Inferior parietal cortex (tissue), 1 donor: ENCODE results near the gene KERA.
"Not testable (repeated sequence)": the region's sequence is repeated elsewhere in the genome, so short reads cannot be mapped to it uniquely, and the experiment has no call there.

Experiments used
- DNase-seq: peaks from one replicate; pipeline ENCODE4 v3.0.0-alpha.2; 2016; ENCODE audit errors: extremely low spot score

The KERA gene

GRCh38 chr12:91057368-91058165 lies at the start of gene KERA:
Gene KERA, minus strand, starts transcription at chr12:91058024. Its CDS starts 1,743 bp downstream, at chr12:91056281.
- no peak for DNase-seq

DNA sequence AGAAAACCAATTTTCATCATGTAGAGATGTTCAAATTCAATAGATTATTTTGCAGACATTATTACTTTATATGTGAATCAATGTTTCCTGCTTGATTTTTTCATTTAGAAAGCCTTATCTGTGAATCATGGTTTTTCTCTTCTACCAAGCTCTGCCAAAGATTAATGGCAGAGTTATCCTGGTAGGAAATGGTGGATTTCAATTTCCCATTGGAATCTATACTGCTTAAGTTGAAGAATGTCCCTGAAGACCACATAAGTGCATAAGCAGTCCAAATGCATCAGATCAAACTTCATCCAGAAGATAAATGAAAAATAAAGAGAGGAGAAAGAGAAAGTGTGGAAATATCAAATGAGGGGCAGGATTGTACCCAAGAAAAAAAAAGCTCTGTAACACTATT lies 48.5 kb upstream of the KERA start:
- no peak for DNase-seq

DNA sequence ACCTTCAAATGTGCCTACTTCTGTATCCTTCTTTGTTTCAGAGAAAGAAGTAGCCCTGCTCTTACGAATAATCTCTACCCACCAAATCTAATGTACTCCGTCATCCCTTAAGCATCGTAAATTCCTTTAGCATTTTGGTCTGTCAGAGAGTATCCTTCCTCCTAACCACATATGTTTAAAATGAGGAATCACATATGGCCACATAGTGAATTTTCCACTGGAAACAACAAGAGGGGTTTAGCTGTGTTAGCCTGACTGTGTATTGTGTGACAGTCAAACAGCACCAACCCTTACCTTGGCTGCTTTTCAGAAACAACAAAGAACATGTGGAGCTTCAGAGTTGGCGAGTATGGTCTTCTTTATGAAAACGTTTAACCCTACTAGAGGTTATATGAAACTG lies 48.0 kb upstream of the KERA start:
- DNase-seq, result no peak

DNA sequence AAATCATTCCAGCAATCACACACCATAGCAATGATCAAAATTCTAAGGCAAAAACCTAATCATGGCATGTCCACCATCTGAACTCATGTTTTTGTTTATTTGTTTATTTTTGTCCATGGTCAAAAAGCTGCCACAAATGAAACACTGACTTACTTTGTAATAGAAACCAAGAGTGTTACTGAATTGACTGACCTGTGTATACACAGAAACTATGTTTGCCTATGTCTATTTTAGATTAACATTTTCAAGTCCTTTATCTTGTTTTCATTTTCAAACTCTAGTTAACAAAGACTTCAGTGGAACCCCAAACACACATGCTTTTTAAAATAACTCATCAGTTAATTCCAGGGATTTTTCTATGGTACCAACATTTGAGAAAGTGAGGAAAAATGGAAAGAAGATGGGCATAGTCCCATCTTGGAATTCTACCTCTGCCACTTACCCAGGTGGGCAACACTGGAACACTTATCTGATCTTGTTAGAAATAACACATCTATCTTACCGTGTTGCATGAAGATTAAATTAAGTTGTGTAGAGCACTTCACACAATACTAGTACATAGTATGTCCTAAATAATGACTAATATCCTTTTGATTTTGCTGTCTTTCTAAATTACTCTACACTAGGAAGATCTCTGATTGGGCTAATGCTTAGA lies 47.1 kb upstream of the KERA start:
- DNase-seq, result no peak

DNA sequence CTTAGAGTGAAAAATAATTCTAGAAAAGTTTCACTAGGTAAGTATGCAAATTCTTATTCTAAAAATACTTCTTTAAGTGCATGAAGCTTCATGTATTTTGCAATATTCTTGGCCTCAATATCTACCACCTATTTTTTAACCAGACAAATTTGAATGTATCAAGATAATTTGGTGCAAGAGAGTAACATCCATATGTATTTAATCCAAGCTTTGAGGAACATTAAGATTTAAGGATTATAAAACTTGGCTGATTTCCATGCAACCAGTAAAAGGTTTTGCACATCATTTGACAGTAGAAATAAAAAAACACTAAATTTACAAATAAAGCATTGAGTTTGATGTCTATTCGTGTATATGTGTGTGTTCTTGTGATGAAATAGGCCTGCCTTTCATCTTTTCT lies 45.8 kb upstream of the KERA start:
- DNase-seq, result no peak

DNA sequence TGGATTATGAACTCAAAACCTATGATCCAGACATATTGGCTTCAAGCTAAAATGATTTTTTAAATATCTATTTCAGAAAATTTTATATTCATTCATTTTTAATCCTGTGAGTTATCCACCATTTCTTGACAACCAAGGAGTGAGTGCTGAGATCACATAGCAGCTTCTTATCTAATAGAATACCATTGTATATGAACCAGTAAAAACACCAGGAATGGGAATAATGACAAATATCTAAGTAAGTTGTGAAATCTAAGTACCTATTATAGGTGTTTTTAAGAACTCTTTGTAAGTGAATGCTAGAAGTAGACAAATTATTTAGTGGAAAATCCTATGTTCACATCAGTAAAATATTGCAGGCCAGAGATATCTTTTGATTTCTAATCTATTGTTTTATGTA lies 45.3 kb upstream of the KERA start:
- no peak for DNase-seq

GRCh38 chr12:91100906-91101305 lies 43.1 kb upstream of the KERA start:
- no peak for DNase-seq

DNA sequence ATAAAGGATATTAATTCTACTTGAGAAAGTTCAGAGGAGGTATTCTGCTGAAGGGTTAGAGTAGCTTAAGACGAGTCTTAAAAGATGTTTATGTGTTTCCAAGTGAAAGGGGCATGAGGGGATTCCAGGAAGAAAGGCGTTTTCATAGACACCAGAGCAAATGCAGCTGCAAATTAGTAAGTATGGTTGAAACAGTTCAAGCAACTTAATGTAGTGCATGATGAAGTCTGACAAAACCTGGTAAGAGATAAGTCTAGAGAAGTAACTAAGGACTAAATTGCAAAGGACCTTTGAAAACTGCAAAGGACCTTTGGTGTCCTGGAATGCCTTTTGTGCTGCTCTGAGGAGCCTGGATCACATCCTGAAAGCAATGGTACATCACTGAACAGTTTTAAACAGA lies 42.0 kb upstream of the KERA start:
- no peak for DNase-seq

DNA sequence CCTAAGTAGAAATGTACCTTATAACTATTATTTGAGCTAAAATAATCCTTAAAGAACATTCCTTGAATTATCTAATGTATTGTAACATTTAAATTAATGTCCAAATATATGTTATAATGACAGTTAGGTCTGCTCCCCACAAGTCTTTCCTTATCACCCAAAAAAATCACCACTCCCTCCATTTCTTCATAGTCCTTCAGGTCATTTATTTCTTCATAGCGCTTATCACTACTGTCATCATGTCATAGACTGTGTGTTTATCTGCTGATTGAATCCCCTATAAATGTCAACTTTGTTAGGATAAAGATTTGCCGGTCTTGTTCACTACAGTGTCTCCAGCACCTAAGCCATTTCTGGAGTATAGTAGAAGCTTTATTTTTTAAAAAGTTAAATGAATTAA lies 41.5 kb upstream of the KERA start:
- DNase-seq, result no peak

GRCh38 chr12:91098941-91099340 lies 41.1 kb upstream of the KERA start:
- no peak for DNase-seq

DNA sequence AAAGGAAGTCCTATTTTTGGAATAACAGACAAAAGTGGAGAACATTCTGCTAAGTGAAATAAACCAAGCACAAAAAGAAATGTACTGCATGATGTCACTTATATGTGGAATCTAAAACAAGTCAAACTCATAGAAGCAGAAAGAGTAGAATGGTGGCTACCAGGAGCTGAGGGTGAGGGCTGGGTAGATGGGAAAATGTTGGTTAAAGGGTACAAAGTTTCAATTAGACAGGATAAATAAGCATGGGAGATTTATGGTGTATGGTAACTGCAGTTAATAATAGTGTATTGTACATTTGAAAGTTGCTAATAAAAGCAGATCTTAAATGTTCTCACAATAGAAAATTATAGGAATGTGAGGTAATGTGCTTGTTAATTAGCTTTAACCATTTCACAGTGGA lies 40.6 kb upstream of the KERA start:
- no peak for DNase-seq

GRCh38 chr12:91094957-91095356 lies 37.1 kb upstream of the KERA start:
- DNase-seq, result no peak

- no peak for DNase-seq
Measured at GRCh38 chr12:91094032-91094662, 36.3 kb upstream of the KERA start.

DNA sequence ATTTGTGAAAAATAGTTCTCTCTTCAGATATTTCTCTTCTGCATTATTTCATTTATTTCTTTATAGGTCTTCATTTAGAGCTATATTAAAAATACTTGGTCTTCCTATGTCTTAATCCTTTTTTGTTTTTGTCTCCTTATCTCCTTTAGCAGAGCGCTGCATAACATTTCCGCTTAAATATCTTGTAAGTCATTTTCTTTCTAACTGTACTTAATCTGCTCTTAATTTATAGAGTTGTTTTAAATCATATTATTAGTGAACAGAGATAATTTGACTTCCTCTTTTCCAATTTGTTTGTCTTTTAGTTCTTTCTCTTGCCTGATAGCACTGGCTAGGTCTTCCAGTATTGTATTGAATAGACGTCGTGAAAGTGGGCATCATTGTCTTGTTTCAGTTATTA lies 35.5 kb upstream of the KERA start:
- DNase-seq, result no peak

DNA sequence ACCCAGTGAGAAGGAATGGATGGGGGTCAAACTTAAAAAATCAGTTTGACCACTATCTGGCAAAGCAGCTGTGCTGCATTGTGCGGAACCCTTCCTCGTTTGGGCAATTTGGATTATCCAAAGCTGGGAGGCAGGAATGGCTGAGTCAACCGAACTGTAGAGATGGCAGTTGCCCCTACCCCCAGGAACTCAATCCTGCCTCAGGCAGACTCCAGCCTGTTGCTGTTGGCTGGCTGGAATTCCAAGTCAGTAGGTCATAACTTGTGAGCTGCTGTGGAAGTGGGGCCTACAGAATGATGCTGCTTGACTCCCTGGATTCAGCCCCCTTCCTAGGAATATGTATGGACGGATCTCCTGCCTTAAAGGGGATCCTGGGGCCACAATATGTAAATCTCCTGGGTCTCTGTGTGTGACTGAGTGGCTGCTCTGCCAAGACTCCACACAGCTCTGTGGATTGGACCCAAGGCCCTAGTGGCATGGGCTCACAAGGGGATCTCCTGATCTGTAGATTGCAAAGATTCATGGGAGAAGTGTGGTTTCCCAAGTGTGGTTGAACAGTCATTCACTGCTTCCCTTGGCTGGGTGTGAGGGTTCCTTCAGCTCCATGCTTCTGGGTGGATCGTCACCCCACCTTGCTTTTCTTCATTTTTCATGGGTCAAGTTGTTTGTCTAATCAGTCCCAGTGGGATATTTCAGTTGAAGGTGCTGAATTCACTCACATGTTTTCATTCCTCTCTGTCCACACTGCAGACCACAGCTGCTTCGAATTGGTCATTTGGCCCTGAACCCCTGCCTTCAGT lies 34.3 kb upstream of the KERA start:
- no peak for DNase-seq

DNA sequence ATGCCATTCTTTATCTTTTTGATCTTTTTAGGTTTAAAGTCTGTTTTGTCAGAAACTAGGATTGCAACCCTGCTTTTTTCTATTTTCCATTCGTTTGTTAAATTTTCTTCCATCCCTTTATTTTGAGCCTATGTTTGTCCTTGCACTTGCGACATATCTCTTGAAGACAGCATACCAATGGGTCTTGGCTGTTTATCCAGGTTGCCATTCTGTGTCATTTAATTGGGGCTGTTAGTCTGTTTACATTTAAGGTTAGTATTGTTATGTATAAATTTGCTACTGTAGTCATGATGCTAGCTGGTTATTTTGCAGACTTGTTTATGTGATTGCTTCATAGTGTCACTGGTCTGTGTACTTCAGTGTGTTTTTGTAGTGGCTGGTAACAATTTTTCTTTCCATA lies 32.1 kb upstream of the KERA start:
- not testable (repeated sequence) for DNase-seq

DNA sequence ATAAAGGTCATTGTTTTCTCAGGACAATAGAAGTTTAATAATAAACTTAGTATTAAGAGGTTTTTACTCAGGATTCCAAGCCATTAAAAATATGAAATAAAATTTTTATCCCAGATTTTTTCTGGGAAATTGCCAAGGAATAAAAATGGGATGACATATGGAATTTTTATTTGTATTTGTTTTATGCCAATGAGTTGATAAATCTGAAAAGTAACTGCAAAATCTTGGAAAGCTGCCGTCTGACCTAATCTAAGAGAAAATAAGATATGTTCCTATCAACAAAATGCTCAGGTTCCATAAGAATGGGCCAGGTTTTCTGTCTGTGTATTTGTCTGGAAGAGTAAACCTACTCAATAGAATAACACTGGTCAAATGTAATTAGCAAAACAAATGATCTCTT lies 22.2 kb upstream of the KERA start:
- no peak for DNase-seq

DNA sequence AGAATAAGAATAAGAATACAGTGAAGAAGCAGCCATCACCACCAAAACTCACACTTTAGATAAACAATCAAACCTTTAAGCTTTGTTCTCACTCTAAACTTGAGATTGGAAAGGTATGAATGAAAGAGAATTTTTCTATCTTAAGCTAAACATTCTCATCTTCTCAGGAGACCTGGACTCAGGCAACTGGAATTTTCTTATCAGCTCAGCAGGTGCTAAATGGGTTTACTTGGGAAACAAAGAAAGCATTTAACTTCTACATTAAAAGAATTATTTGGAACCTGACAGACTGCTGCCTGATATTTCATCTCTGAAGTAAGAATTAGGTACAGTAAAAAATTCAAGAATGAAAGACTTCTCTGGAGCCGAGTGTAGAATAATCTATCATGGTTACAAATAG lies 20.7 kb upstream of the KERA start:
- no peak for DNase-seq

GRCh38 chr12:91077228-91077954 lies 19.6 kb upstream of the KERA start:
- no peak for DNase-seq

GRCh38 chr12:91074851-91075250 lies 17.0 kb upstream of the KERA start:
- no peak for DNase-seq

- no peak for DNase-seq
Measured at GRCh38 chr12:91074154-91074709, 16.4 kb upstream of the KERA start.
